Stimulated activated CD8-positive, alpha-beta memory T cell treated with anti-CD3 and anti-CD28 coated beads, Interleukin-4, amount 100 ng/mL, for 4 hours (primary cell): ENCODE data around the gene RNF19B.
"Not testable (repeated sequence)": the region's sequence is repeated elsewhere in the genome, so short reads cannot be mapped to it uniquely, and the experiment has no call there.

Source experiments
- DNase-seq, 2 donors: peaks; one replicate each; pipeline ENCODE4 v3.0.0-alpha.2; 2020; ENCODE audit warnings: low read depth in 2 of 2, low spot score in 1 of 2

The RNF19B gene

DNA sequence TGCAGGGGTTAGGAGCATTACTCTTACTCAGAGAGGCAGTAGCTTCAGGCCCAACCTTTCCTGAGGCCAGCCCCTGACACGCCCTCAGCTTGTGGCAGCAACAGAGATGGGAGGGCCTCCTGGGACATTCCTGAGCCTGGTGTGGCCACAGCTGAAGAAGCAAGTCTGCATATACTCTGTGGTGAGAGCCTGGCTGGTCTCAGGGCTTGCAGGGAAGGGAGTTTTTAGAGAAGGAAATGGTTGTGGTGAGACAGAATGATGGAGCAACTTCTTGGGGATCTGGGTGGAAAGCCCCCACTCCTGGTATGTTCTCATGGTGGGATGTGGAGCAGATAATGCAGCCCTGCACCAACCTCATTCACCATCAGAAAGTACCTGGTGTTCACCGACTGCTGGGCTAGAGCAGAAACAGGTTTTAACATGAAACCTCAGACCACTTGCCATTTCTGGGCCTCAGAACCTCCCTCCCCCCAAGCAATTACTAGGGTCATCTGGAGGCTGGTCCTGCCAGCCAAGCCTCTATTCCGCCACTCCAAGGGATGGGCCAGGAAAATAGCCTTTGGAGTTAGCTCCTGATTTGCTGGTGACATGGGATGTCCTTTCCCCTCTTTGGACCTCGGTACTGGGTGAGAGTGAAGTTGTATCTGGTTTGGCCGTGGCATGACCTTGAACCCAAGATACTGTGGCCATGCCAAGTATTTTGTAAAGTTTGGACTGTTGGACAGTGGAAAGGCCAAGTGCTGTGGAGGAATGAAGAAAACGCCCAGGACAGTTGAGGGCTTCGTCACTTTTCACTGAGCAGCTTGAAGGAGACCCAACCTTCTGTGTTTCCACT is 28.1 kb upstream of the RNF19B start:
- DNase-seq = peak in 1 of 2 donors; percentile 25

DNA sequence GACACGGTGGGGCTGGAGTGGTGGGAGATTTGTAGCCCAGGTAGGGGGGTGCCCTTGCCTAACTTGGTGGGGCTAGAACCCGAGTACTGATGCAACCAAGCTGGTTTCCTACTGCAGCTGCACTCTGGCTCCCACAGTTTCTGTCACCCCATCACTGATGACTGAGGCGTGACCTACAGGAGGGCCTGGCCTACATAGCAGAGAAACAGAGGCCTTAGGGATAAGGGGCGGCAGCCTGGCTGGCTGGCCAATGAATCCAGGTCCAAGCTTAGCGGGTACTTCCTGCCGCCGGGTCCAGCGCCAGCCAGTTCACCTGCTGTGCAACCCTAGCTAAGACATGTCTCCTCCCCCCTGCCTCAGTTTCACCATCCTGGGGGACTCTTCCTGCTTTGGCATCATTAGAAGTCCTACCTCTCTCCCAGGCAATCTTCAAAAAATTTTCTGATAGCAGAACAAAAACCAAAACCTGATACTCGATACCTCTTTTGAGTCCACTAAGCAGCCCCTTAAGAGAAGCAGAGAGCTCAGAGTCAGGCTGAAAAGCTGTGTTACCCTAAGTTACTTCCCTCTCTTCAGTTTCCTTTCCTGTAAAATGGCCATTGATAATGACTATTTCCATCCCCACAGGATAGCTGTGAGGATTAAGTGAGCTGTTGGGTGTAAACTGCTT is 27.3 kb upstream of the RNF19B start:
- DNase-seq = no peak

DNA sequence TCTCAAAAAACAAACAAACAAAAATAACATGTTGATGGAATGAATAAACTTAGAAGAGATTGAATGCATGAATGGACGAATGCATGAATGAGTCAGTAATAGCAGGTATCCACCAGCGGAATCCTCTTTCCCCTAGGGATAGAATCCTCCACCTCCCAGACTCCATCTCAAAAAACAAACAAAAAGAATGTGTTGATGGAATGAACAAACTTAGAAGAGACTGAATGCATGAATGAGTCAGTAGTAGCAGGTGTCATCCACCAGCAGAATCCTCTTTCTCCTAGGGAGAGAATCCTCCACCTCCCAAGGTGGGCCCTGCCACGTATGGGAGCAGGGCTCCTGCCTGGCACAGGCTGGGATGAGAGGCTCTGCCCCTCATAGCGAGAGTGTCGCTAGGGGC is 26.8 kb upstream of the RNF19B start:
- no peak for DNase-seq

DNA sequence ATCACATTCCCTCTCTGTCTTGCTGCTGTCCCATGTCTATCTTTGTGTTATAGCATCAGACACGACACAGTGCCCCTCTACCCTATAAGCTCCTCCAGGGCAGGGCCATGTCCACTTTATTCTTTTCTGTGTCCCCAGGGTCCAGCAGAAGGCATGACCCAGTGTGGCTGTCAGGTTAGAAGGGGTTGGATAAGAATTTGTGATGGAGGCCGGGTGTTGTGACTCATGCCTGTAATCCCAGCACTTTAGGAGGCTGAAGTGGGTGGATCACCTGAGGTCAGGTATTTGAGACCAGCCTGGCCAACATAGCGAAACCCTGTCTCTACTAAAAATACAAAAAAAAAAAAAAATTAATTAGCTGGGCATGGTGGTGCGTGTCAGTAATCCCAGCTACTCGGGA is 26.3 kb upstream of the RNF19B start:
- no peak for DNase-seq

DNA sequence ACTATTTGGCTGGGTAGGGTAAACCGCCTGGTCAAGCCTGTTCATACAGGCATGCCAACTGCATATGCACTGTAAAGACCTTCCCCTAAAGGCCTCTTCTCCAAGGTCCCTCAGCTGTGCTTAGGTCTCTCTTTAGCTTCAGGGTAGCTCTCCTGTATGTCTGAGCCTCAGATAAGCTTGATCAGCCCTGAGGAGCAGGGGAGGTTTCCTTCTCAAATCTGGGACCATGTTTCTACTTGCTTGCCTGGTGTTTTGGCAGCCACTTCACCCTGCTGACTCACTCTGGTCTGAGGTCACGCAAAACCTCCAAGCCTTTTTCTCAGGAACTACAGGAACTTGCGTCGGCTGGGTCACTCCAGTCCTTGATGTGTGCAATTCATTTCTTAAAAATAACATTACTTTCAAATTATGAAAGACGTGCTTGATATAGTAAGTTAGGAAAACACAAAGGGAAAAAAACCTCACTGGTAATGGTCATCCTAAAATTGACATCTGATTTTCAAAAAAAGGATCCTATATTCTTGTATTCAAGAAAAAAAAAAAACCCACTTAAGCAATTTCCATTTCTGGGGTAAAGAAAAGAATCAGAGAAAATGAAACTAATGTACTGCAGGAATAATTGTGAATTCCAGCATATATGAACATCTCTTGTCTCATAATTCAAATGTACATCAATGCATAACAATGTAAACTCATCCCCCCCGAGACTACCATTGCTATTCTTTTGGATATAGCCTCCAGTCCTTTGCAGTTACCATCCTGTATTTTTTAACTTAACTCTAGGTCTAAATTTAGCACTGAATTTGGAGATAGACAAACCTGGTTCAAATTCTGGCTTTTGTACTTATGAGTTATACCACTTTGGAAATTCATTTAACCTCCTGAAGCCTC is 24.8 kb upstream of the RNF19B start:
- DNase-seq = no peak

DNA sequence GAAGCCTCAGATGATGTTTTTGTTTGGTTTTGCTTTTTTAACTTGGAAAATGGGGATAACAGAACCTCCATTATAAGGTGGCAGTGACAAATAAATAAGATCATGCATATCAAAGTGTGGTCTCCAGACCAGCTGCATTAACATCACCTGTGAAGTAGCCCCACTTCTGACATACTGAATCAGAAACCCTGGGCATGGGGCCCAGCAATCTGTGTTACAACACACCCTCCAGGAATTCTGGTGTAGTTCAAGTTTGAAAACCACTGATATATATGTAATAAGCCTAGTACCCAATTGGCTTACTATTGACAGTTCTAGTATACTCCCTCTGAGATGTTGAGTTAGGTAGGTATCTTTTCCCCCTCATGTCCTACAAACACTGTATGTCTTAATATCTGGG is 24.1 kb upstream of the RNF19B start:
- no peak for DNase-seq

DNA sequence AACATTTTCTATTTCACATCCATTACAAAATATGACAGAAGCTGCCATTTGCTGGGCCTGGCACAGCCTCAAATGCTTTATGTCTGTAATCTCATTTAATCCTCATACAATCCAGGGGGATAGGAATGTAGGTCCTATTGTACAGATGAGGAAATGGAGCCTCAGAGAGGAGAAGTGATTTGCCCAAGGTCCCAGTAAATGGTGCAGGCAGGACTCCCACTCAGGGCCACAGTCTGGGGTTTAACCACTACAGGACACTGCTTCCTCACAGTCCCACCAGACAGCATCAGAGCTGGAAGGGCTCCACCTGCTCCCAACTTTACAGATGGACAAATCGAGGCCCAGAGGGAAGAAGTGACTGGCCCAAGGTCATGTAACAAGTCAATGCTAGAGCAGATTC is 20.6 kb upstream of the RNF19B start:
- no peak for DNase-seq

DNA sequence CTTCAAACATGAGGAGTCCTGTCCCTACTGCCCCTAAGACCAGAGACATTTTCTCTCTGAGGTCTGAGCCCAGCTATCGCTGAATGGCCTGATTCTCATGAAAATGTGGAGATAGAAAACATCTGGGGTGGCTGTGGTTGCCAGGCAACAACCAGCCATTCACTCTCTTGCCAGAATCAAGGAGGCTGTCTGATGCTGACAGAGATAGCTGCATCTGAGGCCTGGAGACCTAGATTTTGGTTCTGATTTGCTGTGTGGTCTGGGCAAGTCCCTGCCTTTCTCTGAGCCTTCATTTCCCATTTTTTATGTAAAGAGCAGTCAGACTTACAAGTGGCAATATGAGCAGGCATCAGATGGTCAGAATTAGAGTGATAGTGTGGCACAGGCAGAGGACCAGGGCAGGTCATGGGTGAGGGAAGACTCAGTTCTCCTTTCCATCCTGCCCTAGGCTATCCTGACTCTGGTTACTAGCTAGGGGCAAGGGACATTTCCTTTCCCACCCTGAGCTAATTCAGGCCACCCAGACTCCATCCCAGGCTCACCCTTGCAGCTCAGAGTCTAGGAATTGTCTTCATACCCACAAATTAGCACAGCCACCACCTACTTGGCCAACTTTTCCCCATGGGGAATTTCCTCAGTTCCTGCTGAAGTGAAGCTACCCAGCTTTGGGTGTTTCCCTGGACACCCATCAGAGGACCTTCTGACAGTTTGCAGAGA is 20.0 kb upstream of the RNF19B start:
- DNase-seq = no peak

DNA sequence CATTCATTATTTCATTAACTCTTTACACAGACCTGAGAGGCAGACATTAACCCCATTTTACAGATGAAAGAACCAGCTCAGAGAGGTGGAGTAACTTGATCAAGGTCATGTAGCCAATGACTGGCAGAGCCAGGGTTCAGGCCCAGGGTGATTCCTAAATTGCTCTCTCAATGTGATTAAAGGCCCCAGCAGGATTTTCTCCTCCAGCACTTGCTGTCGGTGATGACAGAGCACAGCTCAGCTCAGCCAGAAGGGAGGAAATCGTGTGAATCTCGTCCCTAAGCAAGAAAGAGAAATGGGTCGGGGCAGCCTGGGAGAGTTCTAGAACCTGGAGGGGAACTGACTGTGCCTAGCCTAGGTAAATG is 19.5 kb upstream of the RNF19B start:
- no peak for DNase-seq

DNA sequence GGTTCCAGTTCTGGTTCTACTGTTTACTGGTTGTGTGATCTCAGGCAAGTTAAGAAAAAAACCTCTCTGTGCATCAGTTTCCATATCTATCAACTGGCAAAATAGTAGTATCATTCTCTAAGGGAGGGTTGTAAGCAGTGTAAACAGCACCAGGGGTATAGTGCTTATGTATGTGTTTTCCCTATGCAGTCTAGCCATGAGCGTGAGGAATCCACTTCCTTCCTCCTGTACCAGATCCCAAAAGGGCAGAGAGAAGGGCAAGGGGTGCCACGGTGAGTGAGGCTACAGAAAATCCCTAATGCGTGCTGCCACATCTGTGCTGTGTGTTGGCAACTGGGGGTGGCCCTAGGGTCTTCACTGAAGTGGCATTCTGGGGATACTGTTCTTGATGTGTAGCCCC is 18.4 kb upstream of the RNF19B start:
- DNase-seq = no peak

DNA sequence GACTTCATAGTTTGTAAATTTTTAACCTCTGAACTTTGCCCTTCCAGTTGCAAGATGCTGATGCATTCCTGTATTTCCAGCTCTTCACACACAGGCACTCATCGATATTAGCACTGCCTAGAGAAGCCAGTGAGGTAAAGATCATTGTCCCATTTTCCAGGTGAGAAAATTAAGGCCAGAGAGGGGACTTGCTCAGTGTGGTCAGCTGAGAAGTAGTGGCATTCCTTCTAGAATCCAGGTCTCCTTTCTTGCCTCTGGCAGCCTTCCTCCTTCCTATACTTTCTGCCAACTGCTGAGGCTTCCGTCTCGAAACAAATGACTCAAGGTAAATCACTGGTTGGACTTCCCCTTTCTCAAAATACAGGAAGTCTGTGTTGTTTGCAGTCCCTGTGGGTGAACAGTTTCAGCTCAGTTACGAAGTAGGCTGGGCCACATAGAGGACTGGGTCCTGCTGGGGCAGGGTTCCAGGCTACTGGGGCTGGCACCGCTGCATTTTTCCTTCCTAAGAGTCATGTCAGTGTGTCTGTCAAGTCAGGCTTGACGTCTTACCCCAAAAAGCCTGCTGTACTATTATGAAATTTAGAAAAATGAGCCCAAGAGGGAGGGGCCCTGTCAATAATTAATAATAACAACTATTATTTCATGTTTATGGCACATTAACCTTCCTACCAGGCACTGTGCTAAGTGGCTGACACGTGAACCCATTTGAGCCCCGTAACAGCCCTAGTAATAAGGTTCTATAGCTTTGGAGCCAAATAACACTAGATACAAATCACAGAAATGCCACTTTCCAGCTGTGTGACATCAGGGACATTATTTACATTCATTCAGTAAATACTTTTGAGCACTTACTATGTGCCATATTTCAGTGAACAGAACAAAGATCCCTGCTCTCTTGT is 16.6 kb upstream of the RNF19B start:
- DNase-seq = peak in 1 of 2 donors; percentile 34

DNA sequence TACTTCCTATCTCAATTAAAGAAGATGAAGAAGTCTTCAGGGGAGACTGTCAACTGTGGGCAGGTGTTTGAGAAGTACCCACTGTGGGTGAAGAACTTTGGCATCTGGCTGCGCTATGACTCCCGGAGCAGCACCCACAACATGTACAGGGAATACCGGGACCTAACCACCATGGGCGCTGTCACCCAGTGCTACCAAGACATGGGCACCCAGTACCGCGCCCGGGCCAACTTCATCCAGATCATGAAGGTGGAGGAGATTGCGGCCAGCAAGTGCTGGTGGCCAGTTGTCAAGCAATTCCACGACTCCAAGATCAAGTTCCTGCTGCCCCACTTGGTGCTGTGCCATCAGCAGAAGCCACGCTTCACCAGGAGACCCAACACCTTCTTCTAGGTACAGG is 15.5 kb upstream of the RNF19B start:
- no peak for DNase-seq

DNA sequence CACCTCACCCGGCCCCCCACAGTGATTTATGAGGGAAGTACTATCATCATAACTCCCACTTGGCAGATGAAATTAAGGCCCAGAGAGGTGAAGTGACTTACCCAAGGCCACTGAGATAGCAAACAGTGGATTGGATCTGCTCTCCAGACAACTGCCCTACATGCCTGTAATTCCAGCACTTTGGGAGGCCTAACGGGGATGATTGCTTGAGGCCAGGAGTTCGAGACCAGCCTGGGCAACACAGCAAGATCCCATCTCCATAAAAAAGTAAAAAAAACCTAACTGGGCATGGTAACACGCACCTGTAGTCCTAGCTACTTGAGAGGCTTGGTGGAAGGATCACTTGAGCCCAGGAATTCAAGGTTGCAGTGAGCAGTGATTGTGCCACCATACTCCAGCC is 14.2 kb upstream of the RNF19B start:
- DNase-seq = no peak

DNA sequence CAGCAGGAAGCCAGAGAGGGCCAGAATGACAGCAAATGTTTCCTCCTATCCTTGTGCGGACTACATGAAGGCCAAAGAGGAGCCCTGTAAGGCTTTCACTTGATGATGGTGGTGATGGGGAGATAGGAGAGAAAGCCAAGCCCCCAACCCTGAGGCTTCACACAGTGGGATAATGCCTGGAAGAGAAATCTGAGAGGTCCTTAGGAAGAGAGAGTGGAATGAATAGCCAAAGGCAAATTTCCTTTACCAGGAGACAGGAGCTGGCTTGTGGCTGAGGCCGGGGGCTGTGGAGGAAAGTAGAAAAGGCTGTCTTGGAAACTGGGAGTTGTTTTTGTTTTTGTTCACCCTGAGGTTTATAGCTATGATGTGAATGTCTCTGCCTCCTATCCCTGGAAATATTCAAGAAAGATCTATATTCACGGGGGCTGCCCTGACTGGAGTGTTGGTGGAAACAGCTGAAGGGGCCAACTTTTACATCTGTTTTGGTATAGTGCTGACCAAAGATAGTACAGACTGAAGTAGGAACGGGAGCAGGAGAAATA is 13.0 kb upstream of the RNF19B start:
- DNase-seq = no peak

DNA sequence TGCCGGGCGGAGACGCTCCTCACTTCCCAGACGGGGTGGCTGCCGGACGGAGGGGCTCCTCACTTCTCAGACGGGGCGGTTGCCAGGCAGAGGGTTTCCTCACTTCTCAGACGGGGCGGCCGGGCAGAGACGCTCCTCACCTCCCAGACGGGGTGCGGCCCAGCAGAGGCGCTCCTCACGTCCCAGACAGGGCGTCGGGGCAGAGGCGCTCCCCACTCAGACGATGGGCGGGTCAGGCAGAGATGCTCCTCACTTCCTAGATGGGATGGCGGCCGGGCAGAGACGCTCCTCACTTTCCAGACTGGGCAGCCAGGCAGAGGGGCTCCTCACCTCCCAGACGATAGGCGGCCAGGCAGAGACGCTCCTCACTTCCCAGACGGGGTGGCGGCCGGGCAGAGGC is 10.4 kb upstream of the RNF19B start:
- not testable (repeated sequence) for DNase-seq

DNA sequence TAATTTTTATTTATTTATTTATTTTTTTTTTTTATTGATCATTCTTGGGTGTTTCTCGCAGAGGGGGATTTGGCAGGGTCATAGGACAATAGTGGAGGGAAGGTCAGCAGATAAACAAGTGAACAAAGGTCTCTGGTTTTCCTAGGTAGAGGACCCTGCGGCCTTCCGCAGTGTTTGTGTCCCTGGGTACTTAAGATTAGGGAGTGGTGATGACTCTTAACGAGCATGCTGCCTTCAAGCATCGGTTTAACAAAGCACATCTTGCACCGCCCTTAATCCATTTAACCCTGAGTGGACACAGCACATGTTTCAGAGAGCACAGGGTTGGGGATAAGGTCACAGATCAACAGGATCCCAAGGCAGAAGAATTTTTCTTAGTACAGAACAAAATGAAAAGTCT is 8.8 kb upstream of the RNF19B start:
- DNase-seq = not testable (repeated sequence)

DNA sequence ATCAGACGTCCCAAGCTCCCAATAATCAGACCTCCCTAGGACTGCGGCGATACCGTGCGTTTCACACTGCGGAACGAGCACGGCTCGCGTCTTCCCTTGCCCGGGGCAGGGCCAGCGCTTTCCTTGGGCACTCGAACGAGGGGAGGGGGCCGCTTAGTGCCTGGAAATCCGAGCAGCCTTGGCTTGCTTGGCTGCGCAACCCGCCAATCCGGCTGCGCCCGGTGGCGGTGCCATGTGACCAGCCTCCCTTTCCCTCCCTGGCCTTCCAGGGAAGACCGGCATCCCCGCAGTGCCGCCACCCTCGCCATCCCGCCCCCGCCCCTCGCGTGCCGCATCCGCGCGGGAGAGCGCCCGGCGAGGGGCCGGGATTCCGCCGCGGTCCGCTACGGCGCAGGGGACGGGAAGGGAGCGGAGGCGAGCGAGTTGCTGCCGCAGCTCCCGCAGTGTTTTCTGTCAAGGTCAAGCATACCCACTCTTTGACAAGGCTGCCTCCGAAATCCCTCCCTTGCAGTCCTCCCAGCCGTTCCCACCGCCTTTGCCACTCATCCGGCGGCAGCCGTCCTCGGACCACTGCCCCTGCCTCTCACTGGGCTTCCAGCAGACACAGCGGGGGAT is 8.3 kb upstream of the RNF19B start:
- DNase-seq = no peak

DNA sequence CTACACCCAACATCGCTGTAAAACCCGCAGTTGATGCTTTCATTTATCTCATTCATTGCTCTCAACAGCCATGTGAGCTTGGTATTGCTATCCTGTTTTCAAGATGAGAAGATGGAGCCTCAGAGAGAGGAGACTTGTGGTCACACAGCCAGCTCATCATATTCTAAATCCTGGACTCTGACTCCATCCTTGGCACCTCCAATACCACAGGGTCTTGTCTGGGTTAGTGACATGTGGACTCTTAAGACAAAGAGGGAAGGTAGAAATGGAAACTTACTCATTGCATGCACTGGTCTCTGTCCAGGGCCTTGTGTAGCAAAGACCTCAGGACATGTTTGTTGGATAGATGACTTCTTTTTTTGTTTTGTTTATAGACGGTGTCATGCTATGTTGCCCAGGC is 7.0 kb upstream of the RNF19B start:
- DNase-seq = no peak

DNA sequence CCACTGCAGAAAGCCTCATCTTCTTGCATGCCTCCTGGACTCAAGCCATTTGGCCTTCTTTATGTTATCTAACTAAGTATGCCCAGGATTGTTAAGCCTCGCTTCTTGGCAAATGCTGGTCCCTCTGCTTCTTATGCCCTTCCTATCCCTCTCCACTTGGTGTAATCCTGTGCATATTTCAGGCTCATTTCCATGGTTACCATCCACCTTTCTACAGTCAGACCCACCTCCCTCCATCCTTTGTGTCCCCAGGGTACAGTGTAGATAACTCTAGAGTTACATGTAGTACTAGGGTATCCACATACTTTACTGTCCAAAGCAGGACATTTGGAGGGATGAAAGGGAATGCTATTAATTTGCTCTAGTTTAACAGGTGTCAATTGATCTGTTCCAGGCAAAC is 6.5 kb upstream of the RNF19B start:
- DNase-seq = no peak

DNA sequence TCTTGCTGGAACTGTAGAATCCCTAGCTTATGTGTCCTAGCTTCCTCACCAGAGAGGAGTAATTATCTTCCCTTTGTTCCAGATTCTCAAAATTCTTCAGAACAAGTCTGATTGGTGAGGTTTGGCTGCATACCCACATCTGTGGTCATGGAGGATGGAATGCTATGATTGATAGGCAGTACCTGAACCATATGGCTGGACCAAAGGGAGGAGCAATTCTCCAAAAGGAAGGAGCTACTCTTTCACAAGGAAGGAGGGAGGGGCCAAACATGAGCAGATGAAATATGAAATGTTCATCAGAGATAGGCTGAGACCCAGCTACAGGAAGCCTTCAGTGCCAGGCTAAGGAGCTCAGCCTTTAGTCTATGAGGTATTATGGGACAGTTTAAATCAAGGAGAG is 5.0 kb upstream of the RNF19B start:
- DNase-seq = no peak
